ENCODE results near the gene CRYZL1.
A peak's percentile ranks its signal among the peaks of the same experiment; 100 is the strongest.
"Not testable (repeated sequence)": the region's sequence is repeated elsewhere in the genome, so short reads cannot be mapped to it uniquely, and the experiment has no call there.

Gene CRYZL1

DNA sequence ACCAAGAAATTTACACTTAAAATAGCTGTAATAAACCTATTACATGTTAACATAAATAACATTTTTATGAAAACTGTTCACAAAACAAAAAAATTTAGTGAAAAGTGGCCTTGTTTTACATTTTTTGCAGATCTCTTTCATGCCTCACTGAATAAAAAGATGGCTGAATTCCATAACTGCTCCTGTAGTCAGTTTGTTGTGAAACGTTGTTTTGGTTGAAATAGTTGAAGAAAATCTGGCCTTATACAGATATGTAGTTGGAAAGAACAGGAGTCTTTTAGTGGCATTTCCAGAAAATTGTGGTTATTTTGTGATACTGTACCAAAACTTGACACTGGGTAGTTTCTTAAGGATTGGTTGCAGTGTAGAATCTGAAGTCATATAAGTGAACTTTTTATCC is 18.9 kb upstream of the CRYZL1 start:
- DNase-seq, result no peak

DNA sequence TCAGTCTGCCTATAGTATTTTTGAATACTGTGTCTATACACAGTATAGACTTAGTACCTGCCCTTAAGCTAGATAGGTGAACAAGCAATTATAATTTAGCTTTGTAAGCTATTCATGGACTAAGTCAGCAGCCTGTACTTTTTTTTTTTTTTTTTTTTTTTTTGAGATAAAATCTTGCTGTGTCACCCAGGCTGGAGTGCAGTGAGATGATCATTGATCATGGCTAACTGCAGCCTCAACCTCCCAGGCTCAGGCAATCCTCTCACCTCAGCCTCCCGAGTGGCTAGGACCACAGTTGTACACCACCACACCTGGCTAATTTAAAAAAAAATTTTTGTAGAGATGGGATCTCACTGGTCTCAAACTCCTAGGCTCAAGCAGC is 18.0 kb upstream of the CRYZL1 start:
- DNase-seq, result no peak

DNA sequence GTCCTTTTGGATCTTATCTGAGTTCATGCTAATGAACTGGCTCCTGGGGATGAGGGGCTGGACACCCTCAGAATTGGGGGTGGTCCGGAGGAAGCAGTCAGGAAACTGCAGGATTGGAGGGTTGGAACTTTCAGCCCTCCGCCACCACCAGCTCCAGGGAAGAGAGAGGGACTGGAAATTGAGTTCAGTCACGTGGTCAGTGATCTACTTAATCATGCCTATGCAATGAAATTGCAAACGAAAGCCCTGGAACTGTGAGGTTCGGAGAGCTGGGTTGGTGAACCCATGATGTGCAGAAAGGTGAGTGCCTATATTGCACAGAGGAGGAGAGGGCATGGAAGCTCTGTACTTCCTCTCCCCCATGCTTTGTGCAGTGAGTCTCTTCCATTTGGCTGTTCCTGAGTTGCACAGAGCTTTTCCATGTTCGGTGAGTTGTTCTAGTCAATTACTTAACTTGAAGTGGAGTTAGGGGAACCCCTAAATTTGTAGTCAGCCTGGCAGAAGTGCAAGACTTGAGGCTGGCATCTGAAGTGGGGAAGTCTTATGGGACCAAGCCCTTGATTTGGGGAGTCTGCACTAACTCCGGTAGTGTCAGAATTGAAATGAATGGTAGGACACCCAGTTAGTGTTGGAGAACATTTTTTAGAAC is 17.5 kb upstream of the CRYZL1 start:
- DNase-seq, result no peak

DNA sequence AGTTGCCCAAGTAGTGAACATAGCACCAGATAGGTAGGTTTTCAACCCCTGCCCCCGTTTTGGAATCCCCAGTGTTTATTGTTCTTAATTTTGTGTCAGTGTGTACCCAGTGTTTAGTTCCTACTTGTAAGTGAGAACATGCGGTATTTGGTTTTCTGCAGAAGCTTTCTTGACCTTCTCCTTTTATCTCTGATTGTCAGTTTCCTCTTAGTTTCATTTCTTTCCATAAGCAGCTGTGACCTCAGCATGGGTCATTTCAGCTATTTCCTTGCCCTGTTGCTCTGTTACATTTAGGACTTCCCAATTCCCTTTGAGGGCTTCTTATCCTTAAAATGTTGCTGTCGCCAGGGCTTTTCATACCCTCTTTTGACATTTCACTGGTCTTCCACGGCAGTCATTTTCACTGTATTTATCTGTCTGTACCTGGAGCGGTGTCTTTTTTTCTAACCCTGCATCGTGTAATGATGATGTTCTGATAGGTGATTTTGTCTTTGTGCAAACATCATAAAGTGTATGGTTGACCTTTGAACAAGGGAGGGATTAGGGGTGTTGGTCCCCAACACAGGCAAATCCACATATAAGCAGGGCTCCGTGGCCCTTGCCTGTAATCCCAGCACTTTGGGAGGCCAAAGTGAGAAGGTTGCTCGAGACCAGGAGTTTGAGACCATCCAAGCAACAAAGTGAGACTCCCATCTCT is 15.7 kb upstream of the CRYZL1 start:
- no peak for DNase-seq

DNA sequence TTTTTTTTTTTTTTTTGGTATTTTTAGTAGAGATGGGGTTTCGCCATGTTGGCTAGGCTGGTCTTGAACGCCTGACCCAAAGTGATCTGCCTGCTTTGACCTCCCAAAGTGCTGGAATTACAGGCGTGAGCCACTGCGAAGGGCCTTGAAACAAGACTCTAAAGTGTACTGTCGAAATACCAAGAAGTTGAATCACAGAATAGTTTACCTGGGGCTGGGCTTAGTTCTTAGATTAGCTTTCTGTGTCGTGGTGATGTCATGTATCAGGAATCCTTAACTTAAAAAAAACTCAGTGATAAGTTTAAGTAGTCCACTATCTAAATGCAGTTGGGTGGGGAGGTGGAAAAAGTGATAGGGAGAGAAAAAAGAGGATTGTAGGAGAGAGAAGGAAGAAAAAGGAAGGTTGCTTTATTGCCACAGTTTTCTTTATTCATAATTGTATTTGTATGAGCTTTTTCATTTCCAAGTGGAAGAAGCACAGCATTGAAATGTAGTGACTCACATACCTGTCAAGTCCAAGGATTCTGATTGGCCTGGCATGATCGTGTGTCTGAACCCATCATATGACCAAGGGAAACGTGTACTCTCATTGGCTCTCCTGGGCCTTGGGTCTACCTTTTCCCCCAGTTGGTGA is 14.2 kb upstream of the CRYZL1 start:
- no peak for DNase-seq

DNA sequence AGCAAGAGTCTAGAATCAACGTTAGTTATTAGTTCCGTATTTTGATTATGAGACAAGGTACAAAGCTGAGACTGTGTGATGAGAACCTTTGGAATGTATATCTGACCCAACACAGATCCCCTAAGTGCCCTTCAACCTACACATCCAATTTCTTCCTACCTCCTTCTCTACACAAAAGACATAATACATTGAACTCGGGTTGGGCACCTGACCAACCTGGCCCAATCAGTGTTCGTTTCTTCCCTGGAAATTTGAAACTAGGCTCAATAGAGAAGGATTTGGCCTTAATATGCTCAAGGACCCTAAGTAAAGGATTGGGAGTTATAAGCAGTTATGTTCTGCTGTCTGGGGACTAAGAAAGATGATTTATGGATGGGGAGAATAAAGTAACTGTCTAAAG is 12.9 kb upstream of the CRYZL1 start:
- DNase-seq, result no peak

DNA sequence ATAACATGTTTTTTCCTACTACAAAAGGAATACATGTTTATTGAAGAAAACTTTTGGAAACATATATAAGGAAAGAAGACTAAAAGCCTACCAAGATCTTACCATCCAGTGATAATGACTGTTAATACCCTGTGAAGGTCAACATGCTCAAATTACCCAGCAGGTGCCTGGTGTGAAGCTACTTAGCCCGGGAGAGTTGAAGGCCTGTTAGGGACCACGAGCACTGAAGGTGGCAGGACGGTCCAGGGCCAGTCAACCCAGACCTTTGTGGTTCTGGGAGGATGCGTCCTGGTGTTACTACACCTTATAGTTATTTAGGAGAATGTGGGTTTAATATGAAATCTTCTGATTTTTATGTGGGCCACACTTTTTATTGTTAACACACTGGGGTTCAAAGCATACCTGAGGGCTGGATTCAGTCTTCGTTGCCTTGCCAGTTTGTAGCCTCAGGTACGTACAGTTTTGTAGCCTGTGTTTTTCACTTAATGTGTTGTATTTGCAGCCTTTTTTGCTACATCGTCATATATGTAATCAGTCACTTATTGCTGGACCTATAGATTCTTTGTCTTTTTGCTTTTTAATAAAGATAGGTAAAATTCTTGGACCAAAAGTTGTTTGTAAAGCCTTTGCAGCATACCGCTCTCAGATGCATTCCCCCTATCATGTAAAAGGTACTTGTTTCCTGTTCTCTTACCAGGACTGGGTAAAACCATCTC is 10.6 kb upstream of the CRYZL1 start:
- no peak for DNase-seq

DNA sequence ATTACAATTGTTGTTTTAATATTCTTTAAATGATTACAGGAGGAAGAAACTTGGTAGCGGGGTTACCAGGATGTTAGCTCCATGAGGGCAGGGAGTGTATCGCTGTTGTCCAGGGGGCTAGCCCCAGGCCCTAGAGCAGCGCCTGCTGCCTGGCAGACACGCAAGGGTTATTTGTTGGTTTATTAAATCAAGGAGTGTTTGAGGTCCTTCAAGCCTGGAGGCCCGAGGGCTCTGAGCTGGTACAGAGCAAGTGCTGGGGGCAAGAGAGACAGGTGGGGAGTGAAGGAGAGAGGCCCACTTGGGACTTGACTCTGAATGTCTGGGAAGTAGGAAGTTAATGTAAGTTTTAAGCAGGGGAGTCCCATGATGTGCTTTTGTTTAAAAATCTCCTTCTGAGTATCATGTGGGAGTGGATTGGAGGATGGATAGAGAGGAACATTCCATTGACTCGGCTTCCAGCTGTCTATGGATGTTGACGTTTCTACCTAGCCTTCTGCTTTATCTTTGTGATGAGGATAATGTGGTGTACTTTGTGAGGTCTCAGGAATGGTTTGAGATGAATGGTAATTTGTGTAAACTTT is 9.5 kb upstream of the CRYZL1 start:
- no peak for DNase-seq

DNA sequence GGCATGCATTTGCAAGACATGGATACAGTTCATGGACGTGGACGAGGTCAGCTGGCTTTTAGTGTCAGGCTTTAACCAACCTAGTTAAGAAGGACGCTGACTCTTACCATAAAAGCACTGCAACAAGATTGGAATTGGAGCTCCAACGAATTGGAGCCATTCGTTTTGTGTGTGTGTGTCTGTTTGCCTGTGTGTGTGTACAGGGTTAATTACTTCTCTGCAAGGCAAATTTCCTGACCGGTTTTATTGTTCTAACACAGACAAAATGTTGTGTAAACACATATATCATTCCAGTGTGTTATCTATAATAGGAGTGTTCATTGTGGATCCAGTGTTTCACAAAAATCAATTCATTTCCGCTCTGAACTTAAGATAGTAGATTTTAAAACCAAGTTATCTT is 8.7 kb upstream of the CRYZL1 start:
- DNase-seq, result no peak

DNA sequence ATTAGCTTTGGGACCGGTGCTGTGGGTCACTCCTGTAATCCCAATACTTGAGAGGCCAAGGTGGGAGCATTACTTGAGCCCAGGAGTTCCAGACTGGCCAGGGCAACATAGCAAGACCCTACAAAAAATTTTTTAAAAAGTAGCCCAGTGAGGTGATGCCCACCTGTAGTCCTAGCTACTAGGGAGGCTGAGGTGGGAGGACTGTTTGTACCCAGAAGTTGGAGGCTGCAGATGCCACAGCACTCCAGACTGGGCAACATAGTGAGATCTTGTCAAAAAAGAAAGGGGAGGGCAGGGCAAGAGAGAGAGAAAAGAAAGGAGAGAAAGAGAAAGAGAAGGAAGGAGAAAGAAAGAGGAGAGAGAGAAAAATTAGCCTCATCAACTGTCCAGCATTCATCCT is 7.0 kb upstream of the CRYZL1 start:
- DNase-seq, result no peak

DNA sequence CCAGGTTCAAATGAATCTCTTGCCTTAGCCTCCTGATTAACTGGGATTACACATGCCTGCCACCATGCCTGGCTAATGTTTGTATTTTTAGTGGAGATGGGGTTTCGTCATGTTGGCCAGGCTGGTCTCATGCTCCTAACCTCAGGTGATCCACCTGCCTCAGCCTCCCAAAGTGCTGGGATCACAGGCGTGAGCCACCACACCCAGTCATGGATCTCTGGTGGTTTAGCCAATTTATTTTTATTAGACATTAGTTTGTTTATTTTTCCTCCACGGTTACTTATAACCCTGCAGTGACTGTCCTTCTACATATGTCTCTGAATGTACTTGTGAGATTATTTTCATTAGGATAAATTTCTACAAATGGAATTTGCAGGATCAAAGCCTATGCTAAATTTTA is 6.0 kb upstream of the CRYZL1 start:
- DNase-seq, result no peak

DNA sequence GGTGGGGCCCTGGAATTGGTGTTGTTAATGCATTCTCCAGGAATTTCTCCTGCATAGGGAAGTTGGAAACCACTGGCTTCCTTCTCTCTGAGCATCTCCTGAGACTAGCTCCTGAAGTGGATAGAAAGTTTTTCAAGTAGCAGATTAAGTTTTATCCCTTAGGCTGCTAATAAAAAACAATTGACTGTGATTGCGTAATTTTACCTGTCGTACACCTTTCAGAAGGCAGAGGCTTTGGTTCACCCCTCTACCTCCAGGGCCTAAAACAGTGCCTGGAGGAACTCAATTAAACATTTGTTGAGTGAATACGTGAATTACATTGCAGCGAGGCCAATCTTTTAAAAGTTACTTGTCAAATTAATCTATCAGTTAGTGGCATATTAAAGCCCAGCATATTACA is 4.2 kb upstream of the CRYZL1 start:
- no peak for DNase-seq

DNA sequence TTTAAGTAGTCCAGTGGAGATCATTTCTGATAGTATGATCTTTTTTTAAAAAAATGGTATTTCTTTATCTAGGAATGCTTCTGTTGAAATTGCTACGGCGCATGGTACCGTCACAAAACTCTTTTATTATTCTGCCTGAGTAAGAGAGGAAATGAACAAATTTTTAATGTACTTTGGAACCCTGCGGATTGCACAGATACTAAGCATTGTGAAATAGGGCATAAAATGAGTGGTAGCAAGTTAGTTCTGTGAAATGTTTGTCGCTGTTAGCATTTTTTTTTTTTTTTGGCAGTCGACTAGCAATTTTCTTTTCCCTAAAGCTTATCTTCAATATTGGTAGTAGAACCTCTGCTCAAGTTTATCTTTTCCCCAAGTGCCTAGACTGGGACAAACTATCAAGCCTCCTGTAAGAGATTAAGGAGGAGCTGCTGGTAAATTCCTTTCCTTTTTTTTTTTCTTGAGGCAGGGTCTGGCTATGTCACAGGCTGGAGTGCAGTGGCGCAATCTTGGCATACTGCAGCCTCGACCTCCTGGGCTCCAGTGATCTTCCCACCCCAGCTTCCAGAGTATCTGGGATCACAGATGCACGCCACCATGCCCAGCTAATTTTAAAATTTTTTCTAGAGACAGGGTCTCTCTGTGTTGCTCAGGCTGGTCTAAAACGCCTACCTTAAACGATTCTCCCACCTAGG is 3.0 kb upstream of the CRYZL1 start:
- DNase-seq, result no peak

DNA sequence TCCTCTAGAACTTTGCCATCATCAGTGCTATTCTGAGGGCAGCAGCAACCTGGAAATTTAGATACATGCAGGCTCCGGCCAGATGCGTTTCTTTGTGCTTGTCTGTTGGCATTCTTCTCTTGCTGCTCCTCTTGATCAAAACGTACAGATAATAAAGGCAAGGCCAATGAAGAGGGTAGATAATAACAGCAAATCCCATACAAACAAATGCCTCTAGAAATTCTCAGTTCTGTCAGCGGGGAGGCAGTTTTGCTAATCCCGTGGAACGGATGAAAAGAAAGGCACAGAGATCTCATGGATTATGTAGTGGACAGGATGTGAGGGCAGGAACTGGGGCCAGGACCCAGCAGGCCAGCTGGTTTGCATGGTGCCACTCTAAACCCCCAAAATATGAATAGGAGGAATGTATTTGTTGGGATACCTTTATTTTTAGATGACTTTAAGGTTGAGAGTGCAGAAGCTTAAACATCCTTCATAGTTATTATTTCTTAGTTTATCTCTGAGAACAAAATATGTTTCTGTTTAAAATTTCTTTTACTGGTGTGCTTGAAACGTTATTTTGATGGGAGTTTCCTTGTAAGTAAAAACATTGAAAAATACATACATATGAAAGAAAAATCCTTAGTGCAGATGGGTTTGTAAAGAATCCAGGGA is 2.2 kb upstream of the CRYZL1 start:
- no peak for DNase-seq

DNA sequence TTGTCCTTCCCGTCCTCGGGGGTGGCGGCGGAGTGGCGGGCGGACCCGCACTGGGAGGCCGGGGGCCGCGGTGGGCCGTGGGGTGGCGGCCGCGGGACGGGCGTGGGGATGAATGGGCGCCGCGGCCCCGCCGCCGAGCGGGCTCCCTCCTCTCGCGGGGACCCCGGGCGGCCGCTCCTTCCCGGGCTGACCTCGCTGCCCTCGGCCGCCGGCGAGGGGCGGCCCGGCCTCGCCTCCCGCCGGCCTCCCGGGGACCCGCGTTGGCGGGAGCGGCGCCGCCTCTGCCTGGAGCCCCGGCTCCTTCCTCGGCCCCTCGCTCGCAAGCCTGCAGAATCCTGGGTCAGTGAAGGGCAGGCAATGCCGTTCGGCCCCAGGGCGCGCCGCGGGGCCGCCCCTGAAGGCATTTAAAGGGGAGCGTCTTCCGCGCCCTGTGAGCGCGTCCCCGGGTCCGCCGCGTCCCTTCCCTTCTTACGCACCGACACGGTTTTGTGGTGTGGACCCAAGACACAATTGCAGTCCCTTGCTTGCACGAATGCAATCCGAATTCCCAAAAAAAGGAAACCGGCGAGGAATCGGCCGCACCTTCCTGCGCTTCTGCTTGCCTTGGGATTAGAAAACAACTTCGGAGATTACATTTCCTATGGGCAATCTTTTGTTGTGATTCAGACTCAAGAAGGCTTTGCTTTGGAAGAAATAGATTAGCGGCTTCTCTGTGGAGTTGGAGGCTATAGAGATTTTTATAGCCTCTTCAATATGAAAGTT is 1.5 kb upstream of the CRYZL1 start:
- DNase-seq, result peak; percentile 21 to 30

DNA sequence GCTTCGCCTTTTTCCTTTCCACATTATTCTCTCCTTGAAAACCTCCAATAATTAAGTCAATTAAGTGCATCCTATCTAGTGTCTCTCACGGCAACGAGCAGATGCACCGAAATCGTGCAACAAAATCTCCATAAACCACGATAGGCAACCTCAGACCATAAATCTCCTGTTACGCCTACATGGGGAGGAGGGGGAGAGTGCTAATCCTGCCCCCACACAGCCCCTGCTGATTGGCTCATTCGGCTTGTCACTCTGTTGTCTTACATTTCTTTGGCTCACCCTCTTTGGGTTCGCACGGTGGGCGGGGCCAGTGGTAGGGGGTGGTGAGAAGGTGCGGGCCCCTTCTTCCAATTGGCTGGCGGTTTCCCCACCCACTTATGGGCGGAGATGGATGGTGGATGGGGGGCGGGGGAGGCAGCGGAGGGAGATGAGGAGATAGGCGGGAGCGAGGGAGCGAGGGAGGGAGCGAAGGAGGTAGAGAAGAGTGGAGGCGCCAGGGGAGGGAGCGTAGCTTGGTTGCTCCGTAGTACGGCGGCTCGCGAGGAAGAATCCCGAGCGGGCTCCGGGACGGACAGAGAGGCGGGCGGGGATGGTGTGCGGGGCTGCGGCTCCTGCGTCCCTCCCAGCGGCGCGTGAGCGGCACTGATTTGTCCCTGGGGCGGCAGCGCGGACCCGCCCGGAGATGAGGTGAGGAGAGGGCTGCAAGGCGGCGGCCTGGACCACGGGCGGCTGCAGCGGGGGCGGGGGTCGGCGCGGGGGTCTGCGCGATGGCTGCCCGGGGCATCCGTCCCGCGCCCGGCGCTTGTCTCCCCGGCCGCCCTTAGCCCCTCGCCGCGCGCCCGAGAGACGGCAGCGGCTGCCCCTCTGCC is 720 bp upstream of the CRYZL1 start, which contains the start of gene ITSN1:
Gene ITSN1 (plus strand): TSS at position 475 of the 869 bp plus-strand sequence. CDS start 76,328 bp downstream, outside the sequence.
- peak; percentile 100 for DNase-seq

DNA sequence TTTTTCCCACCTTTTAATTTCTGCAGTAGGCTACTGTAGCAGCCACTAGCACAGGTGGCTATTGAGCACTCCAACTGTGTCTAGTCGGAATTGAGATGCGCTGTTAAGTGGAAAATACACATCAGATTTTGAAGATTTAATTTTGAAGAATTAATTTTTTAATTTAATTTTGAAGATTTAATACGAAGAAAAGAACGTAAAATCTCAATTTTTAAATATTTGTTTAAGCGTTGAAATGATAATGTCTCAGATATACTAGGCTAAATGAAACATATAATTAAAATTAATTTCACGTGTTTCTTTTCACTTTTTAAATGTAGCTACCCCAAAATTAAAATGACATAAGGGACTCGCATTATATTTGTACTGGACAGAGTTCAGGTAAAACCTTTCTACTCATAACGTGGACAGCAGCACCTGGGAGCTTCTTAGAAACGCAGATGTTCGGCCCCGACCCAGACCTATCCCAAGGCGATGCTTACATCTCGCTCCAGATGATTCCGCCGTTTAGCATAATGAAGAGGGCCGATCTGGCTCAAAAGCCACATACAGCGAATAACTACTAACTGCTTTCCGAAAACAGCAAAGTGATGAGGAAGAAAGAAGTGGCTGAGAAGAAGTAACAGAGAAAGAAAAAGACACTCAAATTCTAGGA is 717 bp downstream of the CRYZL1 start:
- DNase-seq, result peak in 1 of 2 donors; percentile 3

DNA sequence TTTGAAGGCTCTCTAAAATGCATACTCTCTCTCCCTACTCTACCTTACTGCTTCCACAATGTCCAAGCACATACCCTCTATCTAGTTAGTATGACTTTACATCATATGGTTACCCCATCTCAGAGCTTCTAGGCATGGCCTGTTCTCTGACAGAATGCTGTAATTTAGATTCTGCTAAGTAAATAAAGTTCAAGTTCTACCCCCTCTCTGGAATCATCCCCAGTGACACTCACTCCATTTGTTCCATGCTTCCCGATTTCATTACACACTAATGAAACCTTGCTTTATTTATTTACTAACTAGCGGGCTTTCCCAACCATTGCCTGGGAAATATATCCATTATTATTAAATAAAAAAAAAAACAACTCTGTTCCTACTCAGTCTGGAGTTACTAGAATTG is 7.3 kb downstream of the CRYZL1 start:
- no peak for DNase-seq

DNA sequence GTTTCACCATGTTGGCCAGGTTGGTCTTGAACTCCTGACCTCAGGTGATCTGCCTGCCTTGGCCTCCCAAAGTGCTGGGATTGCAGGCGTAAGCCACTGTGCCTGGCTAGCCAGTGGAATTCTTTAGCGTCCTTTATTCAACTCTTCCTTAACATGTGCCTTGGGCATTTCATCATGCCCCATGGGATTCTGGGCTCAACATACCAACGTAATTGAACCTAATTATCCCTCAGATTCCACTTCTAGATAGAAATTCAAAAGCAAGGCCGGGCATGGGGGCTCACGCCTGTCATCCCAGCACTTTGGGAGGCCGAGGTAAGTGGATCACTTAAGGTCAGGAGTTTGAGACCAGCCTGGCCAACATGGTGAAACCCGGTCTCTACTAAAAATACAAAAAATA is 15.4 kb downstream of the CRYZL1 start:
- not testable (repeated sequence) for DNase-seq

DNA sequence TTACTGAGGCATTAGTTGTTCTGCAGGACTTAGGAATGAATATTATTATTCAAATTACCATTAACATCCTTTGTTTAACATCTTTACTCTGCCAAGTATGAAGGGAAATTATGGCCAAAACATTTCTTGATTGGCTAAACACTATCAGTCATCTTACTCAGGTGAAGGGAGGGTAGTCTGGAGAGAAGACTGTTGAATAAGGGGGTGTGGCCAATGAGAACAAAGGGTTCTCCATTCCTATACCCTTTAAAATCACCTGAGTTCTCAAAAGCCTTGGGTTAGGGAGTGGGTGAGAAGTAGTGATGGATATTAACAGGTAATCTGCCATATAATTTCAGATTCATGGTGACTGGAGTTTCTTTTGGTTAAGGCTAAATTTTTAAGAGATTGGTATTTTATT is 19.3 kb downstream of the CRYZL1 start:
- no peak for DNase-seq

Measured in stimulated activated CD4-positive, alpha-beta T cell treated with anti-CD3 and anti-CD28 coated beads, Interleukin-2, amount 100 ng/mL, for 24 hours (primary cell).